MCF 10A (cell line): Measurements from ENCODE around the gene CAPZB. TPM values are rescaled to one million over a fixed set of nuclear protein-coding genes. Genes with fewer than 3 reads are reported as not detected.

Source experiments
- Bru-seq: library from RNA; stranded (reverse); fragments of 400-500 nt; gene quantifications from one replicate; lab custom pipeline; 2021; lab: Mats Ljungman, UMichigan
- BruChase-seq, 2 experiments: library from RNA; stranded (reverse); fragments of 400-500 nt; gene quantifications; one replicate each; lab custom pipeline; 2021; lab: Mats Ljungman, UMichigan
- BruUV-seq: library from RNA; stranded (reverse); fragments of 400-500 nt; replicated peaks from 2 replicates; lab custom pipeline; 2021; lab: Mats Ljungman, UMichigan
- CTCF ChIA-PET: fragments of 300-600 bp; sonication (Branson Sonifier 250); formaldehyde crosslinking; extraction: SDS; loops from one replicate; lab custom pipeline; 2021; ENCODE audit warnings: antibody characterized with exemption, inconsistent platforms; lab: Yijun Ruan, JAX
- POLR2A ChIA-PET: fragments of 300-600, 350-650 bp; sonication (Branson Sonifier 250); formaldehyde crosslinking; extraction: SDS; loops from one replicate; lab custom pipeline; 2020; ENCODE audit warnings: antibody characterized with exemption, inconsistent platforms; lab: Yijun Ruan, JAX
- DNase-seq: peaks from one replicate; pipeline ENCODE4 v3.0.0-alpha.2; 2018; ENCODE audit not compliant: unreplicated experiment
- H3K27ac Mint-ChIP-seq: one replicate; pipeline ENCODE4 v1.8.0; 2022; ENCODE audit warnings: mild to moderate bottlenecking, low read depth, mixed read lengths; ENCODE audit not compliant: unreplicated experiment
- H3K27me3 Mint-ChIP-seq: one replicate; pipeline ENCODE4 v1.8.0; 2022; ENCODE audit warnings: mixed read lengths; ENCODE audit not compliant: insufficient read depth, unreplicated experiment
- H3K36me3 Mint-ChIP-seq: one replicate; pipeline ENCODE4 v1.8.0; 2022; ENCODE audit warnings: mild to moderate bottlenecking, moderate library complexity, mixed read lengths; ENCODE audit not compliant: insufficient read depth, unreplicated experiment
- H3K4me1 Mint-ChIP-seq: one replicate; pipeline ENCODE4 v1.8.0; 2022; ENCODE audit warnings: mixed read lengths; ENCODE audit not compliant: insufficient read depth, unreplicated experiment
- H3K4me3 Mint-ChIP-seq: one replicate; pipeline ENCODE4 v1.8.0; 2022; ENCODE audit warnings: mild to moderate bottlenecking, moderate library complexity, mixed read lengths; ENCODE audit not compliant: unreplicated experiment
- H3K9me3 Mint-ChIP-seq: one replicate; pipeline ENCODE4 v1.8.0; 2022; ENCODE audit warnings: mixed read lengths; ENCODE audit not compliant: unreplicated experiment
- CTCF ChIP-seq: fragments of 200-600 bp; IDR thresholded peaks from one replicate; pipeline ENCODE4 v1.8.0; 2022; ENCODE audit warnings: antibody characterized with exemption, mild to moderate bottlenecking; ENCODE audit not compliant: unreplicated experiment
- intact Hi-C: fragments of 100-400 bp; cut with micrococcal nuclease; formaldehyde crosslinking; loops from 2 replicates; pipeline ENCODE4 v1.14.1; 2022
- long read RNA-seq: library from polyadenylated mRNA; stranded (forward); transcript quantifications from one replicate; pipeline ENCODE4 v2.0.0, GENCODE V29; 2022
- total RNA-seq: library from RNA; stranded (reverse); gene quantifications from 2 replicates; pipeline ENCODE4 v1.2.3, GENCODE V29; 2022

Gene CAPZB
- 252 and 259 TPM in 2 replicates for total RNA-seq
- Bru-seq, nascent RNA: percentile 79 among the genes with signal in this experiment
- BruChase-seq, experiment 1, labeled RNA remaining after a 6-hour chase: percentile 75 among the genes with signal in this experiment
- percentile 74 among the genes with signal in this experiment for BruChase-seq, experiment 2, labeled RNA remaining after a 2-hour chase
- long read RNA-seq, transcript CAPZB-201 (9 exons, 858 nt): major isoform, 141 of 172 reads
- long read RNA-seq, partial matches to known transcripts: 3 of 172 reads
- long read RNA-seq, other reads (novel, unspliced or antisense): 19 of 172 reads

- POLR2A ChIA-PET: interaction anchor here (0.6 to 4.3 kb wide), 14 partner anchors 10 to 707 kb away, joined by 3 to 24 read pairs (median 4); partner anchors contain the start of gene NBL1
- peak within 1 kb of the TSS; percentile 94 for H3K27ac Mint-ChIP-seq
- peaks cover 14% of the 10 kb centered on the region for H3K36me3 Mint-ChIP-seq
- H3K27me3 Mint-ChIP-seq: no peaks in the 10 kb centered on the region
- peak within 1 kb of the TSS; percentile 86 for H3K4me3 Mint-ChIP-seq
- peak; percentile 88 for DNase-seq
- no peak for TF ChIP-seq CTCF
- peaks cover 26% of the 10 kb centered on the region for H3K4me1 Mint-ChIP-seq
- no peaks in the 10 kb centered on the region for H3K9me3 Mint-ChIP-seq
- CTCF ChIA-PET: interaction anchor here (0.6 to 1.3 kb wide), 6 partner anchors 22 to 169 kb away, joined by 3 to 5 read pairs (median 4); no protein-coding TSS in a partner anchor
- BruUV-seq: no TSS peak
- intact Hi-C loops: loop anchor here (2.0 to 5.0 kb wide), 3 partner anchors 43 to 157 kb away; no protein-coding TSS in a partner anchor
These were observed at the start of gene CAPZB for GRCh38 chr1:19485362-19486187. CAPZB (minus strand) TSS chr1:19485539; CDS start chr1:19485438, 101 bp downstream.

GRCh38 chr1:19534281-19534680 is 48.9 kb upstream of the CAPZB start:
- ChIA-PET CTCF (interaction anchor here (0.6 to 1.7 kb wide), 2 partner anchors 143 to 337 kb away, joined by 3 read pairs; no protein-coding TSS in a partner anchor), POLR2A (no interaction called here)
- intact Hi-C loops: no loop called here
- no peak for DNase-seq
- H3K27ac Mint-ChIP-seq: no peak overlapping the region
- H3K27me3 Mint-ChIP-seq: no peaks in the 10 kb centered on the region
- TF ChIP-seq CTCF: no peak
- no TSS peak for BruUV-seq
- H3K36me3 Mint-ChIP-seq: no peaks in the 10 kb centered on the region
- H3K4me1 Mint-ChIP-seq: no peaks in the 10 kb centered on the region
- H3K4me3 Mint-ChIP-seq: no peak overlapping the region
- H3K9me3 Mint-ChIP-seq: no peaks in the 10 kb centered on the region

- BruUV-seq: no TSS peak
- Mint-ChIP-seq H3K27ac (no peak overlapping the region), H3K27me3 (no peaks in the 10 kb centered on the region), H3K4me1 (no peaks in the 10 kb centered on the region), H3K36me3 (no peaks in the 10 kb centered on the region), H3K9me3 (no peaks in the 10 kb centered on the region), H3K4me3 (no peak overlapping the region)
- POLR2A ChIA-PET: interaction anchor here (1.3 kb wide), 1 partner anchor 9 kb away, joined by 3 read pairs; no protein-coding TSS in a partner anchor
- CTCF ChIA-PET: interaction anchor here (1.7 kb wide), 1 partner anchor 142 kb away, joined by 3 read pairs; no protein-coding TSS in a partner anchor
- no peak for TF ChIP-seq CTCF
- intact Hi-C loops: no loop called here
- no peak for DNase-seq
These were observed 48.3 kb upstream of the CAPZB start for GRCh38 chr1:19533626-19534025.
